ENCODE measurements around the gene SIDT2.
"Not testable (repeated sequence)": the region's sequence is repeated elsewhere in the genome, so short reads cannot be mapped to it uniquely, and the experiment has no call there.

The SIDT2 gene

DNA sequence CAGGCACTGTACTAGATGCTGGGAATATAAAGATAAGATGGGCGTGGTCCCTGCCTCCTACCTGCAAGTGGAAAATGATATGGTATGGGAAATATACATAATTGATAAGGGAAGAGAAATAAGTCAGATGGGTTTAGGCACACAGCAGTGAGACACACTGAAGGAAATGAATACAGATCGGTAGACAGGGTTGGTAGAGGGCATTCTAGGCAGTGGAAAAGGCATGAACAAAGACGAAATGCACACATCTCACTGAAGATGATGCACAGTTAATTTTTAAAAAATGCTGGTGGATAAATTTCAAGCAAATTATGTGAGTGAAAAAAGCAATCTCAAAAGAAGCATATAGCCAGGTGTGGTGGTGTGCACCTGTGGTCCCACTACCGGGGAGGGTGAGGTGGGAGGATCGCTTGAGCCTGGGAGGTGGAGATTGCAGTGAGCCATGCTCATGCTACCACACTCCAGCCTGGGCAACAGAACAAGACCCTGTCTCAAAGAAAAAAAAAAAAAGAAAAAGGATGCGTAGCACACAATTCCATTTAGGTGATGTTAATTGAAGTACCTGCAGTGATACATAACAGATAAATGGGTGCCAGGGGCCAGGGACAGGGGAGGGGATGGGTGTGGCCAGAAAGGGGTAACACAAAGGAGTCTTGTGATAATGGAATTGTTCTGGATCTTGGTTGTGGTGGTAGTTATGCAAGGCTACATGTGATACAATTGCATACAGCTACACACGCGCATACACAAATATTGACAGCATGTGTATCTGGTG, 31.0 kb downstream of the SIDT2 start:
- DNase-seq (ENCODE audit: low read depth); H3K4me3 ChIP-seq (ENCODE audit: low read depth, low read length): not testable (repeated sequence)

DNA sequence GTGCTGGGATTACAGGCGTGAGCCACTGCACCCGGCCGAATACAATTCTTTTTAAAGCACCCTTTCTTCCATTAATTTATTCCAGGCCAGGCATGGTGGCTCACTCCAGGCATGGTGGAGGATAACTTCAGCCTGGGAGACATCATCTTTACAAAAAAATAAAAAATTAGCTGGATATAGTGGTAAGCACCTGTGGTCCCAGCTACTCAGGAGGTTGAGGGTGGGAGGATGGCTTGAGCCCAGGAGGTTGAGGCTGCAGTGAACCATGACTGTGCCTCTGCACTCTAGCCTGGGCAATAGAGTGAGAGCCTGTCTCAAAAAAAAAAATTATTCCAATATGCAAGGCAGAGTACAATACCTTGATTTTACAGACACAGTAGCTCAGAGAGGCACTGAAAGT, 32.1 kb downstream of the SIDT2 start:
- TF ChIP-seq, protein P1, sequence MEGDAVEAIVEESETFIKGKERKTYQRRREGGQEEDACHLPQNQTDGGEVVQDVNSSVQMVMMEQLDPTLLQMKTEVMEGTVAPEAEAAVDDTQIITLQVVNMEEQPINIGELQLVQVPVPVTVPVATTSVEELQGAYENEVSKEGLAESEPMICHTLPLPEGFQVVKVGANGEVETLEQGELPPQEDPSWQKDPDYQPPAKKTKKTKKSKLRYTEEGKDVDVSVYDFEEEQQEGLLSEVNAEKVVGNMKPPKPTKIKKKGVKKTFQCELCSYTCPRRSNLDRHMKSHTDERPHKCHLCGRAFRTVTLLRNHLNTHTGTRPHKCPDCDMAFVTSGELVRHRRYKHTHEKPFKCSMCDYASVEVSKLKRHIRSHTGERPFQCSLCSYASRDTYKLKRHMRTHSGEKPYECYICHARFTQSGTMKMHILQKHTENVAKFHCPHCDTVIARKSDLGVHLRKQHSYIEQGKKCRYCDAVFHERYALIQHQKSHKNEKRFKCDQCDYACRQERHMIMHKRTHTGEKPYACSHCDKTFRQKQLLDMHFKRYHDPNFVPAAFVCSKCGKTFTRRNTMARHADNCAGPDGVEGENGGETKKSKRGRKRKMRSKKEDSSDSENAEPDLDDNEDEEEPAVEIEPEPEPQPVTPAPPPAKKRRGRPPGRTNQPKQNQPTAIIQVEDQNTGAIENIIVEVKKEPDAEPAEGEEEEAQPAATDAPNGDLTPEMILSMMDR (IDR thresholded peaks at IDR 0.05; ENCODE audit: low read depth, low read length, missing control alignments): no peak
- no peak for DNase-seq (ENCODE audit: low read depth)
- H3K4me3 ChIP-seq (ENCODE audit: low read depth, low read length): no peak overlapping the region

DNA sequence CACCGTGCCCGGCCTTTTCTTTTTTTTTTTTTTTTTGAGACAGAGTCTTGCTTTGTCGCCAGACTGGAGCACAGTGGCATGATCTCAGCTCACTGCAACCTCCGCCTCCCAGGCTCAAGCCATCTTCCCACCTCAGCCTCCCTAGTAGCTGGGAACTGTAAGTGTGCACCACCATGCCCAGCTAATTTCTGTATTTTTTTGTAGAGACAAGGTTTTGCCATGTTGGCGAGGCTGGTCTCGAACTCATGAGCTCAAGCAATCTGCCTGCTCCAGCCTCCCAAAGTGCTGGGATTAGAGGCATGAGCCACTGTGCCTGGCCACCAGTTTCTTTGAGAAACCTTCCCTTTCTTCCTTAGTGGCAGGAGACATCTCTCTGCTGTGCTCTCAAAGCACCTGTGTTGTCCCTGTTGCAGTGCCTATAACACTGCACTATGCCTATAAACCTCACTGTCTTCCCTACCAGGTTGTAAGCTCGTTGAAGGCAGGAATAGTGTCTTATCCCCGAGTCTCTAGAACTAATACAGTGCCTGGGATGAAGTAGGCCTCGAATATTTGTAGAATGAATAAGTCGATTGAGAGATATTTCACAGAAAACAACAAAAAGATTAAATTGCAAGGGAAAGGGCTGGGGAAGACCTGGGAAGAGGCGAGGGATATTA, 34.3 kb downstream of the SIDT2 start:
- TF ChIP-seq, protein P1 (IDR thresholded peaks at IDR 0.05; ENCODE audit: low read depth, low read length, missing control alignments): no peak

DNA sequence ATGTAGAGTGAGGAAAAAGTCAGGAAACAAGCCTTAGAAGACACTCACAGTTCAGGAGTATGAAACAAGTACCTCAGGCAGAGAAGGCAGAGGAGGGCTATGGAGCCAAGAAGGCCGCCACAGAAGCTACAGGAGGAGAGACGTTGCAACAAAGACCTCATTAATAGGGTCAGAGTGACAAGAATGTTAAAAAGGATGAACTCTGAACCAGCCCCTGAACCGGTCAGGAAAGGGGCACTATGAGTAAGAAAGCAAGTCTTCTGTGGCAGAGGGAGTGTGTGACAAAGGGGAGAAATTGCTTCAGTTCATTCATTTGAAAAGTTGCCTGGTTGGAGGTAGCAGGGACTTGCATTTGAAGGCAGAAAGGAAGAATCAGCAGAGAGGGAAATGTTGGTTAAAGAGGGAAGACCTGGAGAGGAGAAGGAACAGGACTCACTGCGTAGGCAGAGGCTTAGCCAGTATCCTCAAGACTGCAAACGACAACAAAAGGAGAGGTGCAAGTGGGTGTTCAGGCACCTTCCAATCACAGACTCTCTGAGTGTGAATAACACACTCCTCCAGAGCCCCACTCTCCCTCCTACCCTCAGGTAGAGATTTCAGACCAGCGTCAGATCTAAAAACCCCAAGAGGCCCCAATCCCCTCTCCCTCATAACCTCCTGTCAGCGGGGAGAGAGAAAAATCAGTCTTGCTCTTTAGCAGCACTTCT, 36.0 kb downstream of the SIDT2 start:
- no peak for DNase-seq (ENCODE audit: low read depth)
- TF ChIP-seq, protein P1 (IDR thresholded peaks at IDR 0.05; ENCODE audit: low read depth, low read length, missing control alignments): no peak
- no peak overlapping the region for H3K4me3 ChIP-seq (ENCODE audit: low read depth, low read length)

More for the DNA sequence above, 34.3 kb downstream of the SIDT2 start:
- no peak for DNase-seq (ENCODE audit: low read depth)
- no peak overlapping the region for H3K4me3 ChIP-seq (ENCODE audit: low read depth, low read length)

DNA sequence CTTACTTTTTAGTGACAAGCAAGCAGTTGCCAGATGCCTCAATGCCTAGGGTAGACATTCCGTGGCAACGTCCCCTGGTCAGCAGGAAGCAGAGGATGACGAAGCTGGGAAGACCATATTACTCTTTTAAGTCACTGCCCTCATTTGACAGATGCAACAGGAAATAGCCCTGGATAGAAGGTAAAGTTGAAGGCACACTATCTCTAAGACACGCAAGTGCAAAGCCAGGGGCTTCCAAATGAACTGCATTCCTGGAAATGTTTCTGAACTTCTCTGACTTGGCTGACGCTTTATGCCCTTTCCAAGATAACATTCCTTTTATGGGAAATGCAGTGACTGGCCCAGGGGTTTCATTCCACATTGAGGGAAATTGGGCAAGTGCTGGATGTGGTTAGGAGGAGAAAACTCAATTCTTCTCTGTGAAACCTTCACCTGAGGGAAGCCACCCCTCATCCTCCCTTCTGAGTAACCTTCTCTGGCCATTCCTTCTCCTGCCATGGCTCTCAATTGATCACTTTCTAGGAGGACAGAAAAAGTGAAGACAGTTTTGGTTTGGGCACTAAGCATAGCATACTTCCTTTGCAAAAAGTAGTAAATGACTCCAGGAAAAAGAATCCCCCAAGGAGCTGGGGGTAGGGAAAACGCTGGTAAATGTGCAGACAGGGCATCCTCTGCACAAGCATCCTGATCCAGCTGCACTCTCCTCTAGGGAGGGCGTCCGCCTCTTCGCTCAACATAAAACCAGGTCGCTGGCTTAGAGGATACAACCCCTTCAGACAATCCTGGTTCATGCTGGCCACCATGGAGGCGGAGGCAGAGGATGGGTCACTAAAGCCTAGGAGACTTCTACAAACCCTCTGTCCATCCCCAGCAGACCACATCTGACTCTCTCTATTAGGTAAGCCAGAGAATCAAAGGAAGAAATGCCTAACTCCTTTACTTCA, 38.9 kb downstream of the SIDT2 start:
- DNase-seq (ENCODE audit: low read depth): no peak
- TF ChIP-seq, protein P1 (IDR thresholded peaks at IDR 0.05; ENCODE audit: low read depth, low read length, missing control alignments): no peak
- no peak overlapping the region for H3K4me3 ChIP-seq (ENCODE audit: low read depth, low read length)

- no peak for DNase-seq (ENCODE audit: low read depth)
- TF ChIP-seq, protein P1 (IDR thresholded peaks at IDR 0.05; ENCODE audit: low read depth, low read length, missing control alignments): no peak
- H3K4me3 ChIP-seq (ENCODE audit: low read depth, low read length): no peak overlapping the region
Measured at GRCh38 chr11:117218133-117218915, 39.8 kb downstream of the SIDT2 start.
